ENCODE results near the gene ZNF423. TPM values are rescaled to one million over a fixed set of nuclear protein-coding genes. Genes with fewer than 3 reads are reported as not detected.

The ZNF423 gene
- total and polyA plus RNA-seq, 9 of the 15 experiments (the other 6 are each of a cell fraction or from before 2014, with no cell fraction given): not detected

DNA sequence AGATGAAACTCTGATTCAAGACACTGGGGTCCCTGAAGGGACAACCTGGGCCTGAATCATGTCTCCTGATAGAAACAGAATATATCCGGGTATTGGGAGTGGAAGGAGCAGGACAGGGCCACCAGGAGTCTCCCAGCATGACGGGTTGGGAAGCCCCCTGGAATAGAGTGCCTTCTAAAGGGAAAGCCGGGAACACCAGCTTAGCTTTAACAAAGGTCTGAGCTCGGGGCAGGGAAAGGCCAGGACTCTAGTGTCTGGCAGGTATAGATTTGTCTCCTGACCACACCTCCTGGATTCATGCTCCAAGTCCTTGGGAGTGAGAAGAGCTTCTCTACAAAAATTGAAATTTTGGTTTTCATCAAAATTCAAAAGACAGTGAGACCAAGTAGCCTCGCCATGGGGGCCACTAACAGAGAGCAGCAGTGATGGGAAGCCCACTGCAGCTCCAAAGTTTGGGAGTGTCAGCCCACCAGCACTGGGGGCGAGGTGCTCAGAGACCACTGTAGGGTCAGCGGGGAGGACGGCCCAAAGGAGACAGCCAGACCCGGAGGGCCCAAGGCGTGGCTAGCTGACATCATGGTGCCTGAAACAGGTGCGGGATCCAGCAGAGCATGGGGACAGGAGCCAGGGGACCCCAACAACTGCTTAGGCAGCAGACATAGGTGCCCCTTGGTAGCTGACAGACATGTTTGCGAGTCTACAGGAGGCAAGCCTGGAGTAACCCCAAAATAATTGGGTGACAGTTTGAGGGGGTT lies 401.3 kb downstream of the ZNF423 start:
- DNase-seq (ENCODE audit: extremely low read depth in 1 of 4, low spot score in 3 of 4): no peak
- 1% methylated on average over 12 of the region's 12 CpGs for WGBS (ENCODE audit: insufficient coverage, low coverage, missing lambda C conversion rate)
- H3K9ac ChIP-seq (ENCODE audit: insufficient read depth in 1 of 2, low read depth in 2 of 2, low read length in 2 of 2): no peak overlapping the region
- in situ Hi-C loops (cut with MboI) (no loop called here), intact Hi-C loops (cut with micrococcal nuclease) (no loop called here)
- H3K27ac ChIP-seq (ENCODE audit: extremely low read depth, low read depth, low read length): no peak overlapping the region
- BruUV-seq (replicated peaks): no TSS peak
- ChIA-PET POLR2A (interaction anchor here (0.6 kb wide), 1 partner anchor 79 kb away, joined by 3 read pairs; no protein-coding TSS in a partner anchor), CTCF (ENCODE audit: low intra/inter-chr PET ratio) (no interaction called here)
- no peaks in the 10 kb centered on the region for H3K36me3 ChIP-seq (ENCODE audit: control insufficient read depth, insufficient read depth, low read length)
- no peaks in the 10 kb centered on the region for H3K4me1 ChIP-seq (replicated peaks in 1 of 2; ENCODE audit: control insufficient read depth in 2 of 2, insufficient read depth in 2 of 2, low read length in 2 of 2)
- H3K4me3 ChIP-seq: no peak overlapping the region
- ATAC-seq: no peak
- TF ChIP-seq ZNF274 (IDR thresholded peaks at IDR 0.05; ENCODE audit: borderline replicate concordance, low read depth, low read length): no peak
- no peak for TF ChIP-seq SP2 (IDR thresholded peaks at IDR 0.05; ENCODE audit: extremely low read depth, low read depth, low read length, poor library complexity, severe bottlenecking)
- TF ChIP-seq ZSCAN29 (IDR thresholded peaks at IDR 0.05): no peak
- TF ChIP-seq ZC3H8 (IDR thresholded peaks at IDR 0.05): no peak
- TF ChIP-seq, protein P1, sequence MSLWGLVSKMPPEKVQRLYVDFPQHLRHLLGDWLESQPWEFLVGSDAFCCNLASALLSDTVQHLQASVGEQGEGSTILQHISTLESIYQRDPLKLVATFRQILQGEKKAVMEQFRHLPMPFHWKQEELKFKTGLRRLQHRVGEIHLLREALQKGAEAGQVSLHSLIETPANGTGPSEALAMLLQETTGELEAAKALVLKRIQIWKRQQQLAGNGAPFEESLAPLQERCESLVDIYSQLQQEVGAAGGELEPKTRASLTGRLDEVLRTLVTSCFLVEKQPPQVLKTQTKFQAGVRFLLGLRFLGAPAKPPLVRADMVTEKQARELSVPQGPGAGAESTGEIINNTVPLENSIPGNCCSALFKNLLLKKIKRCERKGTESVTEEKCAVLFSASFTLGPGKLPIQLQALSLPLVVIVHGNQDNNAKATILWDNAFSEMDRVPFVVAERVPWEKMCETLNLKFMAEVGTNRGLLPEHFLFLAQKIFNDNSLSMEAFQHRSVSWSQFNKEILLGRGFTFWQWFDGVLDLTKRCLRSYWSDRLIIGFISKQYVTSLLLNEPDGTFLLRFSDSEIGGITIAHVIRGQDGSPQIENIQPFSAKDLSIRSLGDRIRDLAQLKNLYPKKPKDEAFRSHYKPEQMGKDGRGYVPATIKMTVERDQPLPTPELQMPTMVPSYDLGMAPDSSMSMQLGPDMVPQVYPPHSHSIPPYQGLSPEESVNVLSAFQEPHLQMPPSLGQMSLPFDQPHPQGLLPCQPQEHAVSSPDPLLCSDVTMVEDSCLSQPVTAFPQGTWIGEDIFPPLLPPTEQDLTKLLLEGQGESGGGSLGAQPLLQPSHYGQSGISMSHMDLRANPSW (CRISPR knock-in tag; IDR thresholded peaks at IDR 0.05): no peak
- TF ChIP-seq, protein P2, sequence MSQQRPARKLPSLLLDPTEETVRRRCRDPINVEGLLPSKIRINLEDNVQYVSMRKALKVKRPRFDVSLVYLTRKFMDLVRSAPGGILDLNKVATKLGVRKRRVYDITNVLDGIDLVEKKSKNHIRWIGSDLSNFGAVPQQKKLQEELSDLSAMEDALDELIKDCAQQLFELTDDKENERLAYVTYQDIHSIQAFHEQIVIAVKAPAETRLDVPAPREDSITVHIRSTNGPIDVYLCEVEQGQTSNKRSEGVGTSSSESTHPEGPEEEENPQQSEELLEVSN (IDR thresholded peaks at IDR 0.05; ENCODE audit: borderline replicate concordance in 1 of 2, extremely low read depth in 1 of 2, insufficient read depth in 1 of 2, insufficient read length in 1 of 2, low read depth in 1 of 2, low read length in 1 of 2, poor library complexity in 1 of 2, severe bottlenecking in 1 of 2): no peak
- TF ChIP-seq DMBX1 (CRISPR knock-in tag; IDR thresholded peaks at IDR 0.05; ENCODE audit: borderline replicate concordance): no peak
- no peak for TF ChIP-seq JUNB (CRISPR knock-in tag; conservative IDR thresholded peaks at IDR 0.05)
- no peak for TF ChIP-seq ZNF347 (CRISPR knock-in tag; IDR thresholded peaks at IDR 0.05; ENCODE audit: low read depth)
- H3K9me3 ChIP-seq (replicated peaks; ENCODE audit: control insufficient read depth, insufficient read depth, low read depth, low read length): no peaks in the 10 kb centered on the region
- H4K20me1 ChIP-seq (replicated peaks; ENCODE audit: control insufficient read depth, insufficient read depth, low read length): no peaks in the 10 kb centered on the region
- H3K79me2 ChIP-seq (ENCODE audit: control insufficient read depth, insufficient read depth, low read length): no peaks in the 10 kb centered on the region
- H3K4me2 ChIP-seq (ENCODE audit: insufficient read depth, low read length): no peak overlapping the region
- no peak for FAIRE-seq
- H3K9me1 ChIP-seq (ENCODE audit: control insufficient read depth, insufficient read depth, low read length): no peaks in the 10 kb centered on the region
- peaks cover 0 to 11% of the 10 kb centered on the region in 2 experiments; a peak in 2 of 5 replicates for H3K27me3 ChIP-seq (ENCODE audit: control insufficient read depth in 2 of 2, insufficient read depth in 2 of 2, low read length in 2 of 2)
- H2AFZ ChIP-seq (ENCODE audit: low read depth, low read length): 0 out of 2 replicates have a peak overlapping the region, but pooled peaks have one; percentile 62
